Lower leg skin (tissue), 3 donors: Measurements from ENCODE around the gene CDC14A.

ENCODE experiments used
- CTCF ChIP-seq, 3 donors: fragments of 450-650 bp; IDR thresholded peaks; one replicate each; pipeline ENCODE4 v1.5.1; 2016; ENCODE audit warnings: antibody characterized with exemption in 3 of 3, mild to moderate bottlenecking in 3 of 3, moderate library complexity in 2 of 3
- POLR2A ChIP-seq, 2 donors: fragments of 450-650 bp; IDR thresholded peaks; one replicate each; pipeline ENCODE4 v1.6.1; 2016 to 2017; ENCODE audit warnings: antibody characterized with exemption in 2 of 2, mild to moderate bottlenecking in 1 of 2, moderate library complexity in 1 of 2

DNA sequence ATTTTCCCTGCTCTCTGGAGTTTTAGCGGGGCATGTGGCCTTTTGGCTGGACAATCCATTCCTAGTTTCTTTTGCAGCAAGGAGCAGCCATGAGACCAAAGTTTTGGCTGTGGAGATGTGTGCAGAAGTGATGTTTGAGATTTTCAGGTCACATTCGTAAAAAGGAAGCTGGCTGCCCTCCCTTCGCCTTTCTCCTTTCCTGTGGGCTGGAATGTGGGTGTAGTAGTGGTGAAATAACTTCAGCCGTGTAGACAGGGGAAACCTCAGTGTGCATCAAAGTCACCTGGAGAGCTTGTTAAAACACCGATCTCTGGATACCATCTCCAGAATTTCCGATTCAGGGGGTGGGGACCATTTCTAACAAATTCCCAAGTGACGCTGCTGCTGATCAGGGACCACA lies 180.3 kb downstream of the CDC14A start:
- no peak for TF ChIP-seq CTCF (IDR thresholded peaks at IDR 0.05)
- TF ChIP-seq POLR2A (IDR thresholded peaks at IDR 0.05) = no peak
